HG03378 (cell line): ENCODE results near the gene PCDHGA10.
"Not testable (repeated sequence)": the region's sequence is repeated elsewhere in the genome, so short reads cannot be mapped to it uniquely, and the experiment has no call there.

Experiments
- ATAC-seq: cut with Tn5 transposase; IDR thresholded peaks from one replicate; pipeline ENCODE4 v1.9.1; 2021; ENCODE audit warnings: mild to moderate bottlenecking, moderate library complexity; ENCODE audit not compliant: unreplicated experiment

PCDHGA10 gene

DNA sequence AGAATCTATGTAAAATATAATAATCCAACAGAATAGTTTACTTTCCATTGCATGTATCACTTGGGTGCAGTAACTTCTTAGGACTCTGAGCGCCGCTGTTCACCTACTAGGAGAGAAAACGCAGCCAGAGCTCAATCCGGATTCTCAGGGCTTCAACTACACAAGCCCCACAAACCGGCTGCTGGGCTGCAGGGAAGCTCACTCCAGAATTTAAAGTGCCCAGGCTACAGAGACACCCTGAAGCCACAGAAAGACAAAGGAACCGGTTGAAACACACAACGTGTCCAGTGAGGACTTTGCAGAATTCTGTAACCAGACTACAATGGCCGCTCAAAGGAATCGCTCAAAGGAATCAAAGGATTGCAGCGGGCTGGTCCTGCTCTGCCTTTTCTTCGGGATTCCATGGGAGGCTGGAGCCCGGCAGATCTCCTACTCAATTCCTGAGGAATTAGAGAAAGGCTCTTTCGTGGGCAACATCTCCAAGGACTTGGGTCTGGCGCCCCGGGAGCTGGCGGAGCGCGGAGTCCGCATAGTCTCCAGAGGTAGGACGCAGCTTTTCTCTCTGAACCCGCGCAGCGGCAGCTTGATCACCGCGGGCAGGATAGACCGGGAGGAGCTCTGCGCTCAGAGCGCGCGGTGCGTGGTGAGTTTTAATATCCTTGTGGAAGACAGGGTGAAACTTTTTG is at the start of gene PCDHGA10:
TSS of gene PCDHGA10 (plus strand) at position 134 of the 686 bp plus-strand sequence. CDS start at position 323, 189 bp downstream.
- ATAC-seq: peak; percentile 70

DNA sequence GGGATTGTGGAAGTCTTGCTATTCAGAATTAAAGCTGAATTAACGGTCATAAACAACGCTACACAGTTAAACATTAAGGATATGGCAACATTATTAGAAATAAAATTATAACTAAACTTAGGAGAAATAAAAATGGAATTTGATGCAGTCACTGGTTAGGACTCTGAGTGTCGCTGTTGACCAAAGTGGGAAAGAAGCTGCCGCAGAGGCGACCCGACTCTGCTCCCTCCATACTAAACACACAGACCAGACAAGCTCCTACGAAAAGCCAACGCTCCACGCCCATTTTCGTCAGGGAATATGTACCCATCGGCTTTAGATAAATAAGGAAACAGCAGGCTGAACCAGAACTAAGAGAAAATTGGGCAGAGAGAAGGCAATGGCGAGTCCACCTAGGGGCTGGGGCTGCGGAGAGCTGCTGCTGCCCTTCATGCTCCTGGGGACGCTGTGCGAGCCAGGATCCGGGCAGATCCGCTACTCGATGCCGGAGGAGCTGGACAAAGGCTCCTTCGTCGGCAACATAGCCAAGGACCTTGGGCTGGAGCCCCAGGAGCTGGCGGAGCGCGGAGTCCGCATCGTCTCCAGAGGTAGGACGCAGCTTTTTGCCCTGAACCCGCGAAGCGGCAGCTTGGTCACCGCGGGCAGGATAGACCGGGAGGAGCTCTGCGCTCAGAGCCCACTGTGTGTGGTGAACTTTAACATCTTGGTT is 48.7 kb upstream of the PCDHGA10 start, which contains the start of gene PCDHGA5:
TSS of gene PCDHGA5 (plus strand) at position 211 of the 709 bp plus-strand sequence. CDS start at position 380, 169 bp downstream.
- no peak for ATAC-seq

DNA sequence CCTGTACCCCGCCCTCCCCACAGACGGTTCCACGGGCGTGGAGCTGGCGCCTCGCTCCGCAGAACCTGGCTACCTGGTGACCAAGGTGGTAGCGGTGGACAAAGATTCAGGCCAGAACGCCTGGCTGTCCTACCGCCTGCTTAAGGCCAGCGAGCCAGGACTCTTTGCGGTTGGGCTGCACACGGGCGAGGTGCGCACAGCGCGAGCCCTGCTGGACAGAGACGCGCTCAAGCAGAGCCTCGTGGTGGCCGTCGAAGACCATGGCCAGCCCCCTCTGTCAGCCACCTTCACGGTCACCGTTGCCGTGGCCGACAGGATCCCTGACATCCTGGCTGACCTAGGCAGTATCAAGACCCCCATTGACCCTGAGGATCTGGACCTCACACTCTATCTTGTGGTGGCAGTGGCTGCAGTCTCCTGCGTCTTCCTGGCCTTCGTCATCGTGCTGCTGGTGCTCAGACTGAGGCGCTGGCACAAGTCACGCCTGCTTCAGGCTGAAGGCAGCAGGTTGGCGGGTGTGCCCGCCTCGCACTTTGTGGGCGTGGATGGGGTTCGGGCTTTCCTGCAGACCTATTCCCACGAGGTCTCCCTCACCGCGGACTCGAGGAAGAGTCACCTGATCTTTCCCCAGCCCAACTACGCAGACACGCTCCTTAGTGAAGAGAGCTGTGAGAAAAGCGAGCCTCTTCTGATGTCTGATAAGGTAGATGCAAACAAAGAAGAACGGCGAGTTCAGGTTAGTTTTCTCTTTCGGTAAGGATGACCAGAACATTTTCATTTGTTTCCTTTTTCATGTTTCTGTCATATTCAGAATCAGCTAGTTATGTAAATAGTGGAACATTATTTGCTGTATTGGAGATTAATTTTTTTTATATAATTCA is 46.5 kb upstream of the PCDHGA10 start:
- ATAC-seq: no peak

DNA sequence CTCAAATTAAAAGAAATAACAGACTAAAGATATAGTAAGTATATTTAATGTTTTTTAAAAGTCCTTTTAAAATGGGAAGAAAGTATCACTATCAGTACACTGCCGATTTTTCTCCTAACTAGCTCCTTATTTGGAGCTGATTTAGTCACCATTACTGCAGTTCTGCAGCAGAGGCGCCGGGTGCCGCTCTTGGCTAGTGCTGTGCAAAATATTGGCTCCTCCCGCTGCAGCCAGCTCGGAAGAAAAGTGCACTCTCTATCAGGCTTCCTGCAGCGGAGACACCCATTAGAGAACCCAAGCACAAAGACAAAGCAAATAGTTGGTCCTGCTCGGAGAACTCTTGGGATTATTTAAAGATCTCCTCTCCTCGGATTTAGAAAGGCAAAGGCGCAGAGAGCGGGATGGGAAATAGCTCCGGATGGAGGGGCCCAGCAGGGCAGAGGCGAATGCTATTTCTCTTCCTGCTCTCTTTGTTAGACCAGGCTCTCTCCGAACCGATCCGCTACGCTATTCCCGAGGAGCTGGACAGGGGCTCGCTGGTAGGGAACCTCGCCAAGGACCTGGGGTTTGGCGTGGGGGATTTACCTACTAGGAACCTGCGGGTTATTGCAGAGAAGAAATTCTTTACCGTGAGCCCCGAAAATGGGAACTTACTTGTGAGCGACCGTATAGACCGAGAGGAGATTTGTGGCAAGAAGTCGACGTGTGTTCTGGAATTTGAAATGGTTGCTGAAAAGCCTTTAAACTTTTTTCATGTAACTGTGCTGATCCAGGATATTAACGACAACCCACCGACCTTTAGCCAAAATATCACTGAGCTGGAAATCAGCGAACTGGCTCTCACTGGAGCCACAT is 42.6 kb upstream of the PCDHGA10 start, which contains the start of gene PCDHGB3:
TSS of gene PCDHGB3 (plus strand) at position 249 of the 855 bp plus-strand sequence. CDS start at position 402, 153 bp downstream.
- peak; percentile 95 for ATAC-seq

DNA sequence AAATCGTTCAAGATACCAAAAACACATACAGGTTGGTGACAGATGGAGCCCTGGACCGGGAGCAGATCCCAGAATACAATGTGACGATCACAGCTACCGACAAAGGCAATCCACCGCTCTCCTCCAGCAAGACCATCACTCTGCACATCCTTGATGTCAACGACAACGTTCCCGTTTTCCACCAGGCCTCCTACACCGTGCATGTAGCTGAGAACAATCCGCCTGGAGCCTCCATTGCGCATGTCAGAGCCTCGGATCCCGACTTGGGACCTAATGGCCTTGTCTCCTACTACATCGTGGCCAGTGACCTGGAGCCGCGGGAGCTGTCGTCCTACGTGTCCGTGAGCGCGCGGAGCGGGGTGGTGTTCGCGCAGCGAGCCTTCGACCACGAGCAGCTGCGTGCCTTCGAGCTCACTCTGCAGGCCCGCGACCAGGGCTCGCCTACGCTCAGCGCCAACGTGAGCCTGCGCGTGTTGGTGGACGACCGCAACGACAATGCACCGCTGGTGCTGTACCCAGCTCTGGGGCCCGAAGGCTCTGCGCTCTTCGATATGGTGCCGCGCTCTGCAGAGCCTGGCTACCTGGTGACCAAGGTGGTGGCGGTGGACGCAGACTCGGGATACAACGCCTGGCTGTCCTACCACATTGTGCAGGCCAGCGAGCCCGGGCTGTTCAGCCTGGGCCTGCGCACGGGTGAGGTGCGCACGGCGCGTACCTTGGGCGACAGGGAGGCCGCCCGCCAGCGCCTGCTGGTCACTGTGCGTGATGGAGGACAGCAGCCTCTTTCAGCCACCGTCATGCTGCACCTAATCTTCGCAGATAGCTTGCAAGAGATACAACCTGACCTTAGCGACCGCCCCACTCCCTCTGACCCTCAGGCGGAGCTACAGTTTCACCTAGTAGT is 41.0 kb upstream of the PCDHGA10 start:
- no peak for ATAC-seq

DNA sequence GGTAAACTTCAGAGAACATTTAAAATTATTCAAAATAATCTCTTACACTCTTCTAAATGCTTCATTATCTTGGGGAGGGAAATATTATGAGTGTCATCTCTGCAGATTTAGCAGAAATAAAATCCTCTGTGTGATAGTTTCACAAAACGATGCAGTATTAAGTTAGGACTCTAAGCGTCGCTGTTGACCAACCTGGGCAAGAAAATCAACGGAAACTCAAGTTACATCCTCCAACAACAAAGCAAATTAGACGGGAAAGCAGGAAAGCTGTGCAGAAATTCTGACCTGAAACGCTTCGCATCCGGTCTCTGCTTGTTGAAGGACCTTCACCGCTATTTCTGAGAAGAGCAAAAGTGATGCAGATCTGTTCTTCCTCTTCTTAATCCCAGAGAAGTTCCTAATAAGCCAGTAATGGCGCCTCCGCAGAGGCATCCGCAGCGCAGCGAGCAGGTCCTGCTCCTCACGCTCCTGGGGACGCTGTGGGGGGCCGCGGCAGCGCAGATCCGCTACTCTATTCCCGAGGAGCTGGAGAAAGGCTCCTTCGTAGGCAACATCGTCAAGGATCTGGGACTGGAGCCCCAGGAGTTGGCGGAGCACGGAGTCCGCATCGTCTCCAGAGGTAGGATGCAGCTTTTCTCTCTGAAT is 39.0 kb upstream of the PCDHGA10 start, which contains the start of gene PCDHGA6:
TSS of gene PCDHGA6 (plus strand) at position 219 of the 645 bp plus-strand sequence. CDS start at position 412, 193 bp downstream.
- no peak for ATAC-seq

DNA sequence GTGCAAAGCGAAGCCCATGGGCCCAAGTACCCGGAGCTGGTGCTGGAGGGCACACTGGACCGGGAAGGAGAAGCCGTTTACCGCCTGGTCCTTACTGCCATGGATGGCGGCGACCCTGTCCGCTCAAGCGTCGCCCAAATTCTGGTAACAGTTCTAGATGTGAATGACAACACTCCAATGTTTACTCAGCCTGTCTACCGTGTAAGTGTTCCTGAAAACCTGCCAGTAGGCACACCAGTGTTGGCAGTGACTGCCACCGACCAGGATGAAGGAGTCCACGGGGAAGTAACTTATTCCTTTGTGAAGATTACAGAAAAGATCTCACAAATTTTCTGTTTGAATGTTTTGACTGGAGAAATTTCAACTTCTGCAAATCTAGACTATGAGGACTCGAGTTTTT is 38.2 kb upstream of the PCDHGA10 start:
- no peak for ATAC-seq

DNA sequence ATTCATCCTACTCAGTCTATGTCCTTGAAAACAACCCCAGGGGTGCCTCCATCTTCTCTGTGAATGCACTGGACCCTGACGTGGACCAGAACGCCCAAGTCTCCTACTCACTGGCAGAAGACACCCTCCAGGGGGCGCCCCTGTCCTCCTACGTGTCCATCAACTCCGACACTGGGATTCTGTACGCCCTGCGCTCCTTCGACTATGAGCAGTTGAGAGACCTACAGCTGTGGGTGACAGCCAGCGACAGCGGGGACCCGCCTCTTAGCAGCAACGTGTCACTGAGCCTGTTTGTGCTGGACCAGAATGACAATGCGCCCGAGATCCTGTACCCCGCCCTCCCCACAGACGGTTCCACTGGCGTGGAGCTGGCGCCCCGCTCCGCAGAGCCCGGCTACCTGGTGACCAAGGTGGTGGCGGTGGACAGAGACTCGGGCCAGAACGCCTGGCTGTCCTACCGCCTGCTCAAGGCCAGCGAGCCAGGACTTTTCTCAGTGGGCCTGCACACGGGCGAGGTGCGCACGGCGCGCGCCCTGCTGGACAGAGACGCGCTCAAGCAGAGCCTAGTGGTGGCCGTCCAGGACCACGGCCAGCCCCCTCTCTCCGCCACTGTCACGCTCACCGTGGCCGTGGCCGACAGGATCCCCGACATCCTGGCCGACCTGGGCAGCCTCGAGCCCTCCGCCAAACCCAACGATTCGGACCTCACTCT is 37.2 kb upstream of the PCDHGA10 start:
- not testable (repeated sequence) for ATAC-seq

DNA sequence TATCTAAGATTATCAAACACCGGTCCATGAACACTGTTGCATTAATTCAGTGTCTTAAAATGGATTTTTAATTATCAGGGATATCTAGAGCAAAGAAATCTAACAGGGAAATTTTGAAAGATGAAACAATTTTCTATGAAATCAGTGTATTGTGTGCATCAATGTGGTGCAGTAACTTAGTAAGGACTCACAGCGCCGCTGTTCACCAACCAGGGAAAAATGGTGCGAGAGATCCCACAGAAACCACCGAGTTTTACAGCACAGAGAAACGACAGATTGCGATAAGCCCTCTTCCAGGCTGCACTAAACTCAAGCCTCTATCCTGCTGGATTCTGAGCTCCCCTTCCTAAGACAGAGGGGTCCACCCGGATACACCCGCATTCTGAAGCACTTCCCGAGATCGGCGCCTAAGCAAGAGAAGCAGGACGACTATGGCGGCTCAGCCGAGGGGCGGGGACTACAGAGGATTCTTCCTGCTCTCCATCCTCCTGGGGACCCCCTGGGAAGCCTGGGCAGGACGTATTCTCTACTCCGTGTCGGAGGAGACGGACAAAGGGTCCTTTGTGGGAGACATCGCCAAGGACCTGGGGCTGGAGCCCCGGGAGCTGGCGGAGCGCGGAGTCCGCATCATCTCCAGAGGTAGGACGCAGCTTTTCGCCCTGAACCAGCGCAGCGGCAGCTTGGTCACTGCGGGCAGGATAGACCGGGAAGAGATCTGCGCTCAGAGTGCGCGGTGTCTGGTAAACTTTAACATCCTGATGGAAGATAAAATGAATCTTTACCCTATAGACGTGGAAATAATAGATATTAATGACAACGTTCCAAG is 30.1 kb upstream of the PCDHGA10 start, which contains the start of gene PCDHGA7:
TSS of gene PCDHGA7 (plus strand) at position 274 of the 826 bp plus-strand sequence. CDS start at position 432, 158 bp downstream.
- ATAC-seq: no peak

DNA sequence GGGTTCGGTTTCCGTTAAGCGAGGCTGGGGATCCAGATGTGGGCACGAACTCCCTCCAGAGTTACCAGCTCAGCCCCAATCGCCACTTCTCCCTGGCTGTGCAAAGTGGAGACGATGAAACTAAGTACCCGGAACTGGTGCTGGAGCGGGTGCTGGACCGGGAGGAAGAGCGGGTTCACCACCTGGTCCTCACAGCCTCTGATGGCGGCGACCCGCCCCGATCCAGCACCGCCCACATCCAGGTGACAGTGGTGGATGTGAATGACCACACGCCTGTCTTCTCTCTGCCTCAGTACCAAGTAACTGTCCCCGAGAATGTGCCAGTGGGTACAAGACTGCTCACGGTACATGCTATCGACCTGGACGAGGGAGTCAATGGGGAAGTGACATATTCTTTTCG is 29.4 kb upstream of the PCDHGA10 start:
- ATAC-seq: no peak

DNA sequence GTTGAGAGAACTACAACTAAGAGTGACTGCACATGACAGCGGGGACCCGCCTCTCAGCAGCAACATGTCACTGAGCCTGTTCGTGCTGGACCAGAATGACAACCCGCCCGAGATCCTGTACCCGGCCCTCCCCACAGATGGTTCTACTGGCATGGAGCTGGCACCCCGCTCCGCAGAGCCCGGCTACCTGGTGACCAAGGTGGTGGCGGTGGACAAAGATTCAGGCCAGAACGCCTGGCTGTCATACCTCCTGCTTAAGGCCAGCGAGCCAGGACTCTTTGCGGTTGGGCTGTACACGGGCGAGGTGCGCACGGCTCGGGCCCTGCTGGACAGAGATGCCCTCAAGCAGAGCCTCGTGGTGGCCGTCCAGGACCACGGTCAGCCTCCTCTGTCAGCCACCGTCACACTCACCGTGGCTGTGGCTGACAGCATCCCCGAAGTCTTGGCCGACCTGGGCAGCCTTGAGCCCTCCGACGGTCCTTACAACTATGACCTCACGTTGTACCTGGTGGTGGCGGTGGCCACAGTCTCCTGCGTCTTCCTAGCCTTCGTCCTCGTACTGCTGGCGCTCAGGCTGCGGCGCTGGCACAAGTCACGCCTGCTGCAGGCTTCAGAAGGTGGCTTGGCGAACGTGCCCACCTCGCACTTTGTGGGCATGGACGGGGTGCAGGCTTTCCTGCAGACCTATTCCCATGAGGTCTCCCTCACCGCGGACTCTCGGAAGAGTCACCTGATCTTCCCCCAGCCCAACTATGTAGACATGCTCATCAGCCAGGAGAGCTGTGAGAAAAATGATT is 28.1 kb upstream of the PCDHGA10 start:
- ATAC-seq: no peak

DNA sequence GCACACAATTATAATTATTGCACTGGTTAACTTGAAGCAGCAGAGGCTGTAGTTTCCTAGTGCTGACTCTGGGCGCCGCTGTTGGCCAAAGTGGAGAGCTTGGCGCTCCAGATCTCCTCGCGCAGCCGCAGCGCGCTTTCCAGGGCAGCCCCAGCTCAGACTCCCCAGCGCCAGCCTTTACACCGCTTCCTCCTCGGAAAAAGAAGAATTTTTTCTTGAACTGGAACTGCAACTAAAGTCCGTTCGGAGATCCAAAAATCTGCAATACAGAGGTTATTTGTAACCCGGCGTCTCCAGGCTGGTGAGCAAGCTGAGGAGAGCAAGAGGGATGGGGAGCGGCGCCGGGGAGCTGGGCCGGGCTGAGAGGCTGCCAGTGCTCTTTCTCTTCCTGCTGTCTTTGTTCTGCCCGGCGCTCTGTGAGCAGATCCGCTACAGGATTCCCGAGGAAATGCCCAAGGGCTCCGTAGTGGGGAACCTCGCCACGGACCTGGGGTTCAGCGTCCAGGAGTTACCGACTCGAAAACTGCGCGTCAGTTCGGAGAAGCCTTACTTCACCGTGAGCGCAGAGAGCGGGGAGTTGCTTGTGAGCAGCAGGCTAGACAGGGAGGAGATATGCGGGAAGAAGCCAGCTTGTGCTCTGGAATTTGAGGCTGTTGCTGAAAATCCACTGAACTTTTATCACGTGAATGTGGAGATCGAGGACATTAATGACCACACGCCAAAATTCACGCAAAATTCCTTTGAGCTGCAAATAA is 25.1 kb upstream of the PCDHGA10 start, which contains the start of gene PCDHGB4:
TSS of gene PCDHGB4 (plus strand) at position 142 of the 755 bp plus-strand sequence. CDS start at position 329, 187 bp downstream.
- peak; percentile 54 for ATAC-seq

DNA sequence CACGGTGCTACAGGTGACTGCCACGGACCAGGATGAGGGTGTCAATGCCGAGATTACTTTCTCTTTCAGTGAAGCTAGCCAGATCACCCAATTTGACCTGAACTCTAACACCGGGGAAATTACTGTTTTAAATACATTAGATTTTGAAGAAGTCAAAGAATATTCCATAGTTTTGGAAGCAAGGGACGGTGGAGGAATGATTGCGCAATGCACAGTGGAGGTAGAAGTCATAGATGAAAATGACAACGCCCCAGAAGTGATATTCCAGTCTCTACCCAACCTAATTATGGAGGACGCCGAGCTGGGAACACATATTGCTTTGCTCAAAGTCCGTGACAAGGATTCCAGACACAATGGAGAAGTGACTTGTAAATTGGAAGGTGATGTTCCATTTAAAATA is 24.1 kb upstream of the PCDHGA10 start:
- ATAC-seq: no peak

DNA sequence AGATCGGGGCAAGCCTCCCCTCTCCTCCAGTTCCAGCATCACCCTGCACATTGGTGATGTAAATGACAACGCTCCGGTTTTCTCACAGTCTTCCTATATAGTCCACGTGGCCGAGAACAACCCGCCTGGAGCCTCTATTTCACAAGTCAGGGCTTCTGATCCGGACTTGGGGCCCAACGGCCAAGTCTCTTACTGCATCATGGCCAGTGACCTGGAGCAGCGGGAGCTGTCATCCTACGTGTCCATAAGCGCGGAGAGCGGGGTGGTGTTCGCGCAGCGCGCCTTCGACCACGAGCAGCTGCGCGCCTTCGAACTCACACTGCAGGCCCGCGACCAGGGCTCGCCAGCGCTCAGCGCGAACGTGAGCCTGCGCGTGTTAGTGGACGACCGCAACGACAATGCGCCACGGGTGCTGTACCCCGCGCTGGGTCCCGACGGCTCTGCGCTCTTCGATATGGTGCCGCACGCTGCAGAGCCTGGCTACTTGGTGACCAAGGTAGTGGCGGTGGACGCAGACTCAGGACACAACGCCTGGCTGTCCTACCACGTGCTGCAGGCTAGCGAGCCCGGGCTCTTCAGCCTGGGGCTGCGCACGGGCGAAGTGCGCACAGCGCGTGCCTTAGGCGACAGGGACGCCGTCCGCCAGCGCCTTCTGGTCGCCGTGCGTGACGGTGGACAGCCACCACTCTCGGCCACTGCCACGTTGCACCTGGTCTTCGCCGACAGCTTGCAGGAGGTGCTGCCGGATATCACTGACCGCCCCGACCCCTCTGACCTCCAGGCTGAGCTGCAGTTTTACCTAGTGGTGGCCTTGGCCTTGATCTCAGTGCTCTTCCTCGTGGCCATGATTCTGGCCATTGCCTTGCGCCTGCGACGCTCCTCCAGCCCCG is 23.4 kb upstream of the PCDHGA10 start:
- ATAC-seq: no peak
